CD4-positive, alpha-beta T cell treated with Interleukin-4 for 4 hours (primary cell): Measurements from ENCODE around the gene CEP164.
"Not testable (repeated sequence)": the region's sequence is repeated elsewhere in the genome, so short reads cannot be mapped to it uniquely, and the experiment has no call there.

Source experiments
- DNase-seq: peaks from one replicate; pipeline ENCODE4 v3.0.0-alpha.2; 2020

Gene CEP164

GRCh38 chr11:117309310-117309709 is 18.3 kb upstream of the CEP164 start:
- no peak for DNase-seq

GRCh38 chr11:117313091-117313490 is 14.6 kb upstream of the CEP164 start:
- no peak for DNase-seq

GRCh38 chr11:117313828-117314768 is 13.6 kb upstream of the CEP164 start:
- no peak for DNase-seq

GRCh38 chr11:117314840-117315239 is 12.8 kb upstream of the CEP164 start:
- no peak for DNase-seq

- DNase-seq: no peak
These were observed 12.1 kb upstream of the CEP164 start for GRCh38 chr11:117315285-117316196.

- peak; percentile 12 for DNase-seq
These were observed 11.3 kb upstream of the CEP164 start, which contains the start of gene BACE1 for GRCh38 chr11:117316197-117316961. Gene BACE1 (minus strand): TSS chr11:117316256. CDS start chr11:117315795, 461 bp downstream.

GRCh38 chr11:117318738-117319137 is 8.9 kb upstream of the CEP164 start:
- DNase-seq: no peak

GRCh38 chr11:117319214-117319840 is 8.3 kb upstream of the CEP164 start:
- no peak for DNase-seq

- not testable (repeated sequence) for DNase-seq
These were observed 443 bp upstream of the CEP164 start for GRCh38 chr11:117327255-117327566.

- no peak for DNase-seq
These were observed 839 bp downstream of the CEP164 start for GRCh38 chr11:117328375-117329010.

- no peak for DNase-seq
These were observed 5.2 kb downstream of the CEP164 start for GRCh38 chr11:117332843-117333242.

- DNase-seq: no peak
These were observed 6.3 kb downstream of the CEP164 start for GRCh38 chr11:117333917-117334316.

- no peak for DNase-seq
These were observed 7.2 kb downstream of the CEP164 start for GRCh38 chr11:117334896-117335295.

- no peak for DNase-seq
These were observed 7.7 kb downstream of the CEP164 start for GRCh38 chr11:117335399-117335798.

- DNase-seq: no peak
These were observed 9.4 kb downstream of the CEP164 start for GRCh38 chr11:117337076-117337475.

GRCh38 chr11:117345039-117345438 is 17.4 kb downstream of the CEP164 start:
- no peak for DNase-seq

GRCh38 chr11:117354550-117354949 is 26.9 kb downstream of the CEP164 start:
- DNase-seq: no peak

GRCh38 chr11:117356126-117356890 is 28.7 kb downstream of the CEP164 start:
- DNase-seq: no peak

GRCh38 chr11:117361432-117361831 is 33.8 kb downstream of the CEP164 start:
- no peak for DNase-seq

- no peak for DNase-seq
These were observed 38.6 kb downstream of the CEP164 start for GRCh38 chr11:117366248-117366647.

- no peak for DNase-seq
These were observed 39.2 kb downstream of the CEP164 start for GRCh38 chr11:117366875-117367274.
